HepG2 (cell line): ENCODE data around the gene GPR156. TPM values are rescaled to one million over a fixed set of nuclear protein-coding genes. Genes with fewer than 3 reads are reported as not detected.

ENCODE experiments used
- ATAC-seq: fragments of 200-7000 bp; cut with Tn5 transposase; 3 replicates; pipeline ENCODE4 v1.9.1; 2020; ENCODE audit warnings: mild to moderate bottlenecking, moderate library complexity
- BruUV-seq: library from RNA; stranded (reverse); fragments of 400-500 nt; replicated peaks from 2 replicates; lab custom pipeline; 2021; lab: Mats Ljungman, UMichigan
- CTCF ChIA-PET: fragments of 300-600 bp; formaldehyde crosslinking; extraction: SDS; loops from one replicate; lab custom pipeline; 2021; ENCODE audit warnings: low total read pairs, inconsistent platforms, low intra/inter-chr PET ratio; lab: Yijun Ruan, JAX
- POLR2A ChIA-PET: fragments of 350-600 bp; sonication (Branson Sonifier 250); formaldehyde crosslinking; loops from one replicate; lab custom pipeline; 2020; ENCODE audit warnings: antibody characterized with exemption, inconsistent platforms; lab: Yijun Ruan, JAX
- DNase-seq: peaks from one replicate; pipeline ENCODE4 v3.0.0-alpha.2; 2015; ENCODE audit warnings: low spot score
- FAIRE-seq: peaks from 3 replicates; lab custom pipeline; 2011; peaks lifted over from hg19 to GRCh38; lab: Jason Lieb, UNC
- H2AFZ ChIP-seq: one replicate; pipeline ENCODE4 v1.6.1; 2011; ENCODE audit warnings: low read length, inconsistent platforms
- H3K27ac ChIP-seq: fragments of 300-600 bp; 3 replicates; pipeline ENCODE4 v1.8.0; 2011; ENCODE audit warnings: mixed run types, mild to moderate bottlenecking, mixed read lengths, low read length, inconsistent platforms; ENCODE audit not compliant: insufficient read depth; ENCODE audit errors: extremely low read length
- H3K27me3 ChIP-seq, 2 experiments: fragments of 200-600 bp in 1 of 2; 2 replicates in 1 of 2; 3 replicates in 1 of 2; pipeline versions ENCODE4 v1.6.0 to v1.8.0; 2011; ENCODE audit warnings: low read length in 2 of 2, mild to moderate bottlenecking in 2 of 2, moderate library complexity in 2 of 2, inconsistent platforms in 1 of 2; ENCODE audit not compliant: insufficient read depth in 2 of 2, control insufficient read depth in 1 of 2
- H3K36me3 ChIP-seq, 2 experiments: fragments of 200-600 bp in 1 of 2; replicated peaks in 1 of 2; 2 replicates in 1 of 2; 3 replicates in 1 of 2; pipeline versions ENCODE4 v1.5.1 to v1.8.0; 2011; ENCODE audit warnings: low read length in 2 of 2, inconsistent platforms in 1 of 2; ENCODE audit not compliant: insufficient read depth in 2 of 2, control insufficient read depth in 1 of 2
- H3K4me1 ChIP-seq: 2 replicates; pipeline ENCODE4 v1.5.1; 2012; ENCODE audit warnings: low read length, inconsistent platforms; ENCODE audit not compliant: insufficient read depth
- H3K4me2 ChIP-seq: 2 replicates; pipeline ENCODE4 v1.6.0; 2011; ENCODE audit warnings: low read depth, low read length, inconsistent platforms
- H3K4me3 ChIP-seq, 3 experiments: fragments of 200-600 bp in 1 of 3; sonication (generic), shearing (Covaris generic) in 1 of 3; replicated peaks in 1 of 3; 2 replicates each; pipeline ENCODE4 v1.5.1; 2011 to 2016; ENCODE audit warnings: low read length in 3 of 3, inconsistent platforms in 2 of 3, low read depth in 2 of 3, mild to moderate bottlenecking in 2 of 3, control low read depth in 1 of 3, mixed read lengths in 1 of 3; ENCODE audit not compliant: insufficient read depth in 1 of 3
- H3K79me2 ChIP-seq: one replicate; pipeline ENCODE4 v1.6.1; 2011; ENCODE audit warnings: low read length, inconsistent platforms; ENCODE audit not compliant: insufficient read depth
- H3K9ac ChIP-seq: 2 replicates; pipeline ENCODE4 v1.6.0; 2011; ENCODE audit warnings: mild to moderate bottlenecking, low read depth, low read length, inconsistent platforms; ENCODE audit not compliant: insufficient read depth
- H3K9me3 ChIP-seq: 2 replicates; pipeline ENCODE4 v1.5.1; 2012; ENCODE audit warnings: mild to moderate bottlenecking, low read length
- H4K20me1 ChIP-seq: 2 replicates; pipeline ENCODE4 v1.6.0; 2011; ENCODE audit warnings: inconsistent platforms, mild to moderate bottlenecking, low read length, moderate library complexity; ENCODE audit not compliant: insufficient read depth
- AGO1 ChIP-seq: fragments of 200-400 bp; formaldehyde crosslinking; IDR thresholded peaks from 2 replicates; pipeline ENCODE4 v1.6.1; 2017; ENCODE audit warnings: mild to moderate bottlenecking, low read depth, low read length, moderate library complexity; ENCODE audit not compliant: poor library complexity, severe bottlenecking
- CCDC6 ChIP-seq: sonication (generic); formaldehyde crosslinking; IDR thresholded peaks from 2 replicates; pipeline ENCODE4 v1.8.1; 2022; ENCODE audit warnings: mild to moderate bottlenecking, missing genetic modification reagents, moderate library complexity
- GPBP1L1 ChIP-seq: sonication (generic); formaldehyde crosslinking; IDR thresholded peaks from 2 replicates; pipeline ENCODE4 v1.5.0; 2020; ENCODE audit warnings: mild to moderate bottlenecking, missing genetic modification reagents
- KLF16 ChIP-seq, 2 experiments: sonication (generic) in 1 of 2; formaldehyde crosslinking in 1 of 2; IDR thresholded peaks; 2 replicates each; pipeline versions ENCODE4 v1.6.1 to v1.8.0; 2016 to 2023; ENCODE audit warnings: missing genetic modification reagents in 2 of 2, missing compliant biosample characterization in 1 of 2
- NCOA2 ChIP-seq: sonication (generic); formaldehyde crosslinking; IDR thresholded peaks from 2 replicates; pipeline ENCODE4 v1.8.0; 2022; ENCODE audit warnings: inconsistent platforms
- NFYB ChIP-seq: sonication (generic); formaldehyde crosslinking; IDR thresholded peaks from 2 replicates; pipeline ENCODE4 v1.4.0; 2020; ENCODE audit warnings: missing genetic modification reagents
- PITX1 ChIP-seq: sonication (generic); formaldehyde crosslinking; IDR thresholded peaks from 2 replicates; pipeline ENCODE4 v1.5.1; 2020; ENCODE audit warnings: mild to moderate bottlenecking, missing genetic modification reagents
- PLRG1 ChIP-seq: fragments of 450-650 bp; conservative IDR thresholded peaks from 2 replicates; pipeline ENCODE4 v1.6.1; 2016
- POLR2AphosphoS5 ChIP-seq: IDR thresholded peaks from 2 replicates; pipeline ENCODE4 v1.6.1; 2012; ENCODE audit warnings: low read depth, low read length
- RXRA ChIP-seq: sonication (generic); formaldehyde crosslinking; IDR thresholded peaks from 2 replicates; pipeline ENCODE4 v1.5.1; 2020; ENCODE audit warnings: missing genetic modification reagents
- SIN3B ChIP-seq: fragments of 150-350 bp; IDR thresholded peaks from 2 replicates; pipeline ENCODE4 v1.6.1; 2014; ENCODE audit warnings: low read length
- SMAD3 ChIP-seq: sonication (generic); formaldehyde crosslinking; IDR thresholded peaks from 2 replicates; pipeline ENCODE4 v1.4.0; 2020; ENCODE audit warnings: missing genetic modification reagents
- SMARCE1 ChIP-seq: fragments of 450-650 bp; IDR thresholded peaks from 2 replicates; pipeline ENCODE4 v1.6.1; 2017; ENCODE audit warnings: borderline replicate concordance
- TMF1 ChIP-seq: sonication (generic); formaldehyde crosslinking; IDR thresholded peaks from 2 replicates; pipeline ENCODE4 v1.8.1; 2022; ENCODE audit warnings: low read depth, missing genetic modification reagents
- YY1 ChIP-seq: IDR thresholded peaks from 2 replicates; pipeline ENCODE4 v1.6.1; 2011; ENCODE audit warnings: low read length, low read depth, moderate library complexity, mild to moderate bottlenecking; ENCODE audit not compliant: insufficient read depth, insufficient replicate concordance
- ZKSCAN5 ChIP-seq: sonication (generic); formaldehyde crosslinking; IDR thresholded peaks from 2 replicates; pipeline ENCODE4 v1.5.1; 2020; ENCODE audit warnings: mild to moderate bottlenecking, missing genetic modification reagents
- ZMYM4 ChIP-seq: sonication (generic); formaldehyde crosslinking; IDR thresholded peaks from 2 replicates; pipeline ENCODE4 v1.8.1; 2023; ENCODE audit warnings: mild to moderate bottlenecking, missing genetic modification reagents
- ZNF326 ChIP-seq: sonication (generic); formaldehyde crosslinking; IDR thresholded peaks from 2 replicates; pipeline ENCODE4 v1.4.0; 2020; ENCODE audit warnings: missing genetic modification reagents, borderline replicate concordance
- ZNF343 ChIP-seq: sonication (generic); formaldehyde crosslinking; IDR thresholded peaks from 2 replicates; pipeline ENCODE4 v1.4.0; 2020; ENCODE audit warnings: mild to moderate bottlenecking, missing genetic modification reagents
- ZNF510 ChIP-seq: sonication (generic); formaldehyde crosslinking; IDR thresholded peaks from 2 replicates; pipeline ENCODE4 v1.4.0; 2020; ENCODE audit warnings: low read depth, mild to moderate bottlenecking, missing genetic modification reagents
- ZNF556 ChIP-seq: sonication (generic); formaldehyde crosslinking; IDR thresholded peaks from 2 replicates; pipeline ENCODE4 v1.4.0; 2020; ENCODE audit warnings: mild to moderate bottlenecking, missing genetic modification reagents, borderline replicate concordance
- ZNF614 ChIP-seq: IDR thresholded peaks from 2 replicates; pipeline ENCODE4 v1.6.1; 2018; ENCODE audit warnings: missing biosample characterization, missing genetic modification reagents, inconsistent platforms, borderline replicate concordance
- ZNF672 ChIP-seq: sonication (generic); formaldehyde crosslinking; IDR thresholded peaks from 2 replicates; pipeline ENCODE4 v1.8.1; 2022; ENCODE audit warnings: missing genetic modification reagents
- ZNF709 ChIP-seq: sonication (generic); formaldehyde crosslinking; IDR thresholded peaks from 2 replicates; pipeline ENCODE4 v1.5.0; 2020; ENCODE audit warnings: mild to moderate bottlenecking, missing genetic modification reagents
- ZNF713 ChIP-seq: sonication (generic); formaldehyde crosslinking; IDR thresholded peaks from 2 replicates; pipeline ENCODE4 v1.4.0; 2020; ENCODE audit warnings: mild to moderate bottlenecking, missing genetic modification reagents
- WGBS: methylation state at CpG from one replicate; pipeline ENCODE4 v1.1.6; 2017; ENCODE audit warnings: low lambda C conversion rate; 5-methylcytosine and 5-hydroxymethylcytosine counted together
- in situ Hi-C: cut with HindIII; loops from 2 replicates; pipeline ENCODE4 v1.10.0; 2017; ENCODE audit warnings: low pct_unique_long_range_greater_than_20kb; ENCODE audit not compliant: extremely low pct_ligation_motif_present
- intact Hi-C: fragments of 100-400 bp; cut with micrococcal nuclease; formaldehyde crosslinking; loops from one replicate; pipeline ENCODE4 v1.10.0; 2022; ENCODE audit not compliant: unreplicated experiment
- polyA plus RNA-seq, 8 experiments: library from polyadenylated mRNA; depleted of rRNA in 3 of 8; stranded (reverse) in 7 of 8; unstranded in 1 of 8; fragments of >200 nt; fragmentation: Illumina TruSeq in 4 of 8; extraction: Trizol in 4 of 8; gene quantifications; 2 replicates each; pipeline versions ENCODE4 v1.2.1 to v1.2.3, GENCODE V29; 2011 to 2016; ENCODE audit warnings: low read depth in 4 of 8, missing spikeins in 1 of 8, mixed read lengths in 1 of 8; ENCODE audit not compliant: insufficient read depth in 1 of 8
- total RNA-seq, 5 experiments: library from RNA; depleted of rRNA; stranded (reverse); fragments of >200 nt; fragmentation: Illumina TruSeq; extraction: Trizol; gene quantifications; 2 replicates each; pipeline ENCODE4 v1.2.3, GENCODE V29; 2016; ENCODE audit warnings: low read depth in 1 of 5
- TF ChIP-seq, protein P1 (sequence below): sonication (generic); formaldehyde crosslinking; IDR thresholded peaks from 2 replicates; pipeline ENCODE4 v1.5.0; 2020; ENCODE audit warnings: mild to moderate bottlenecking, missing genetic modification reagents, moderate library complexity

Gene GPR156
- total and polyA plus RNA-seq, 2 of the 13 experiments (the other 11 are each of a cell fraction or from before 2014, with no cell fraction given) = not detected

GRCh38 chr3:120177707-120178306 is 107.2 kb downstream of the GPR156 start:
- H4K20me1 ChIP-seq = no peaks in the 10 kb centered on the region
- ChIA-PET POLR2A (interaction anchor here (2.1 kb wide), 1 partner anchor 83 kb away, joined by 6 read pairs; no protein-coding TSS in a partner anchor), CTCF (no interaction called here)
- peak overlapping the region in 2 of 3 experiments; percentile 46 to 49; a peak in 3 of 6 replicates for H3K4me3 ChIP-seq
- H3K9ac ChIP-seq = no peak overlapping the region
- ATAC-seq (peak; percentile 67), FAIRE-seq (peak; percentile 56), DNase-seq (peak; percentile 23)
- H3K36me3 ChIP-seq = no peaks in the 10 kb centered on the region
- BruUV-seq = no TSS peak
- H3K79me2 ChIP-seq = no peaks in the 10 kb centered on the region
- WGBS = 37% methylated on average over 2 of the region's 2 CpGs
- peaks cover 40% of the 10 kb centered on the region for H3K4me1 ChIP-seq
- intact Hi-C loops = no loop called here
- H3K9me3 ChIP-seq = no peaks in the 10 kb centered on the region
- H3K27me3 ChIP-seq = no peaks in the 10 kb centered on the region
- H2AFZ ChIP-seq = peak overlapping the region; percentile 86
- H3K27ac ChIP-seq = no peak overlapping the region
- in situ Hi-C loops = no loop called here
- H3K4me2 ChIP-seq = peak overlapping the region; percentile 89
- TF ChIP-seq PITX1 = no peak
- no peak for TF ChIP-seq ZNF510
- TF ChIP-seq CCDC6 (CRISPR knock-in tag) = no peak
- TF ChIP-seq, protein P1, sequence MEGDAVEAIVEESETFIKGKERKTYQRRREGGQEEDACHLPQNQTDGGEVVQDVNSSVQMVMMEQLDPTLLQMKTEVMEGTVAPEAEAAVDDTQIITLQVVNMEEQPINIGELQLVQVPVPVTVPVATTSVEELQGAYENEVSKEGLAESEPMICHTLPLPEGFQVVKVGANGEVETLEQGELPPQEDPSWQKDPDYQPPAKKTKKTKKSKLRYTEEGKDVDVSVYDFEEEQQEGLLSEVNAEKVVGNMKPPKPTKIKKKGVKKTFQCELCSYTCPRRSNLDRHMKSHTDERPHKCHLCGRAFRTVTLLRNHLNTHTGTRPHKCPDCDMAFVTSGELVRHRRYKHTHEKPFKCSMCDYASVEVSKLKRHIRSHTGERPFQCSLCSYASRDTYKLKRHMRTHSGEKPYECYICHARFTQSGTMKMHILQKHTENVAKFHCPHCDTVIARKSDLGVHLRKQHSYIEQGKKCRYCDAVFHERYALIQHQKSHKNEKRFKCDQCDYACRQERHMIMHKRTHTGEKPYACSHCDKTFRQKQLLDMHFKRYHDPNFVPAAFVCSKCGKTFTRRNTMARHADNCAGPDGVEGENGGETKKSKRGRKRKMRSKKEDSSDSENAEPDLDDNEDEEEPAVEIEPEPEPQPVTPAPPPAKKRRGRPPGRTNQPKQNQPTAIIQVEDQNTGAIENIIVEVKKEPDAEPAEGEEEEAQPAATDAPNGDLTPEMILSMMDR = peak; percentile 34
- TF ChIP-seq PLRG1 = no peak
- no peak for TF ChIP-seq NCOA2 (CRISPR knock-in tag)
- no peak for TF ChIP-seq ZNF709 (CRISPR knock-in tag)
- TF ChIP-seq ZNF614 (CRISPR knock-in tag) = no peak
- no peak for TF ChIP-seq ZNF343 (CRISPR knock-in tag)
- TF ChIP-seq KLF16 (CRISPR knock-in tag; IDR thresholded peaks at IDR 0.05) = no peak
- no peak for TF ChIP-seq POLR2AphosphoS5
- no peak for TF ChIP-seq TMF1 (CRISPR knock-in tag)
- TF ChIP-seq SIN3B = no peak
- no peak for TF ChIP-seq ZNF713 (CRISPR knock-in tag)
- peak; percentile 27 for TF ChIP-seq YY1
- no peak for TF ChIP-seq ZNF556
- no peak for TF ChIP-seq GPBP1L1 (CRISPR knock-in tag)
- peak; percentile 76; the same call in 1 of the 2 replicates for TF ChIP-seq ZKSCAN5 (CRISPR knock-in tag)
- no peak for TF ChIP-seq ZNF672
- 0 out of 2 replicates have a peak, but pooled peaks have one; percentile 31 for TF ChIP-seq ZMYM4 (CRISPR knock-in tag)
- no peak for TF ChIP-seq SMARCE1
- TF ChIP-seq ZNF326 (CRISPR knock-in tag) = no peak
- no peak for TF ChIP-seq NFYB
- TF ChIP-seq RXRA = no peak
- TF ChIP-seq SMAD3 (CRISPR knock-in tag) = no peak
- no peak for TF ChIP-seq AGO1
